ENCODE measurements around the gene TM2D1. TPM values are rescaled to one million over a fixed set of nuclear protein-coding genes. Genes with fewer than 3 reads are reported as not detected.
"Not testable (repeated sequence)": the region's sequence is repeated elsewhere in the genome, so short reads cannot be mapped to it uniquely, and the experiment has no call there.

Gene TM2D1
- total RNA-seq, 1 donor from 2014 or later: 47.8 TPM

DNA sequence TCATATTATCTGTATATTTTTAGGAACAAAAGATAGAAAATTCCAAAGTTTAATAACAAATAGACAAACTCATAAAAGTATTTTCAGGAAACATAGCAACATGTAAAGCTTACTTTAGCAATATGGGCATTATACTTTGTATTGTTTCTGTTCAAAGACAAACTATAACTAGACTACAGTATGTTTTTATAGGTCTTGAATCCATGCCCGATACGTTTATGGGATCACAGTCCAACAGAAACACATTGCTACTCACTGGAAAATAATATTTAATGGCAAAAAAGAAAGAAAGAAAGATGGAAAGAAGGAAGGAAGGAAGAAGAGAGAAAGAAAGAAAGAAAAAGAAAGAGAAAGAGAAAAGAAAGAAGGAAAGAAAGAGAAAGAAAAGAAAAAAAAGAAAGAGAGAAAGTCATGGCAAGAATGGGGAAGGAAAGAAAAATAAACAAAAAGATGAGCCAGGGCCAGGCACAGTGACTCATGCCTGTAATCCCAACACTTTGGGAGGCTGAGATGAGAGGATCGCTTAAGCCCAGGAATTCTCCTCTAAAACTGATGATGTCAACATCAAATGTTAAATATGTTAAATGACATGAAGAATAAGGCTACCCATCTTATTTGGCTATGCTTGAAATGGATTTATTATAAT, 32.7 kb downstream of the TM2D1 start:
- no peak for DNase-seq
- TF ChIP-seq, protein P1, sequence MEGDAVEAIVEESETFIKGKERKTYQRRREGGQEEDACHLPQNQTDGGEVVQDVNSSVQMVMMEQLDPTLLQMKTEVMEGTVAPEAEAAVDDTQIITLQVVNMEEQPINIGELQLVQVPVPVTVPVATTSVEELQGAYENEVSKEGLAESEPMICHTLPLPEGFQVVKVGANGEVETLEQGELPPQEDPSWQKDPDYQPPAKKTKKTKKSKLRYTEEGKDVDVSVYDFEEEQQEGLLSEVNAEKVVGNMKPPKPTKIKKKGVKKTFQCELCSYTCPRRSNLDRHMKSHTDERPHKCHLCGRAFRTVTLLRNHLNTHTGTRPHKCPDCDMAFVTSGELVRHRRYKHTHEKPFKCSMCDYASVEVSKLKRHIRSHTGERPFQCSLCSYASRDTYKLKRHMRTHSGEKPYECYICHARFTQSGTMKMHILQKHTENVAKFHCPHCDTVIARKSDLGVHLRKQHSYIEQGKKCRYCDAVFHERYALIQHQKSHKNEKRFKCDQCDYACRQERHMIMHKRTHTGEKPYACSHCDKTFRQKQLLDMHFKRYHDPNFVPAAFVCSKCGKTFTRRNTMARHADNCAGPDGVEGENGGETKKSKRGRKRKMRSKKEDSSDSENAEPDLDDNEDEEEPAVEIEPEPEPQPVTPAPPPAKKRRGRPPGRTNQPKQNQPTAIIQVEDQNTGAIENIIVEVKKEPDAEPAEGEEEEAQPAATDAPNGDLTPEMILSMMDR (IDR thresholded peaks at IDR 0.05): no peak
- H3K36me3 ChIP-seq: peaks cover 24% of the 10 kb centered on the region
- intact Hi-C loops (cut with DNase I): no loop called here
- no peak for ATAC-seq
- H3K27ac ChIP-seq: no peak overlapping the region
- no peaks in the 10 kb centered on the region for H3K9me3 ChIP-seq
- H3K4me1 ChIP-seq: no peaks in the 10 kb centered on the region
- no peak overlapping the region for H3K4me3 ChIP-seq
- H3K27me3 ChIP-seq (ENCODE audit: low read depth): no peaks in the 10 kb centered on the region

DNA sequence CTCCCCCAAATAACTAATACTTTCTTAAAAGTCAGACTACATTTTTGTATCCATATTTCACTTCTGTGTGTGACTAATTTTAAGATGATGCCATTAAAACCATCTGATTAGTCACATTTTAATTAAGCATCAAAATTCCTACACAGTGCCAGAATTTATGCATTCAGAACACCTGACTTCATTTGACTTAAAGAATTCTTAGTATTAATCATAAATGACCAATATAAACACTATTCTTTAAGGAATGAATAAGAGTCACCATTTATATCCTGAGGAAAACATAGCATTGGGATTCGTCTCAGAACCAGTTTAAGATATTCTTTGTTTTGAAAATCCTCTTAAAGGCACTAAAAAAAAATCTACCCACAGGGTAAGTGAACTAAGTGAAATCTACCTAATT, 37.0 kb downstream of the TM2D1 start:
- H3K27ac ChIP-seq: no peak overlapping the region
- no peak overlapping the region for H3K4me3 ChIP-seq
- H3K27me3 ChIP-seq (ENCODE audit: low read depth): no peaks in the 10 kb centered on the region
- DNase-seq (no peak), ATAC-seq (no peak)
- TF ChIP-seq, protein P1 (IDR thresholded peaks at IDR 0.05): no peak
- peaks cover 29% of the 10 kb centered on the region for H3K36me3 ChIP-seq
- H3K4me1 ChIP-seq: no peaks in the 10 kb centered on the region
- H3K9me3 ChIP-seq: no peaks in the 10 kb centered on the region
- intact Hi-C loops (cut with DNase I): no loop called here

DNA sequence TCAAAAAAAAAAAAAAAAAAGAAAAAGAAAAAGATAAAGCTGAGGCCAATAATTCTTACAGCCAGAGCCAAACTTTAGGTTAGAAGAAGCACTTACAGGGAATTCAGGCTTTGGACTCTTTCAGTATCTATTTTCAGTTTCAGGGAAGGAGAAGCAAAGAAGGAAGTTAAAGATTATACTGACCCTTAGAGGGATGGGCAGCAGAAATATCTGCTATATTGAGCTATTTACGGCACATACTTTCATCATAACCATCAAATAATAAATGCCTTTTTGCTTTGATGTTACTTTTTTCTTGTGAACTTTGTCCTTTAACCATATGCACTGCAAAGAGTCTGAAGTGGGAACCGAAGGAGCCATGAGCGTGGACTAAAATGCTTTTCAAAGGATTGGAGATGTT, 42.0 kb downstream of the TM2D1 start:
- peaks cover 49% of the 10 kb centered on the region for H3K36me3 ChIP-seq
- intact Hi-C loops (cut with DNase I): no loop called here
- H3K9me3 ChIP-seq: no peaks in the 10 kb centered on the region
- DNase-seq (no peak), ATAC-seq (no peak)
- no peaks in the 10 kb centered on the region for H3K4me1 ChIP-seq
- TF ChIP-seq, protein P1 (IDR thresholded peaks at IDR 0.05): no peak
- H3K27me3 ChIP-seq (ENCODE audit: low read depth): no peaks in the 10 kb centered on the region
- H3K27ac ChIP-seq: no peak overlapping the region
- no peak overlapping the region for H3K4me3 ChIP-seq

DNA sequence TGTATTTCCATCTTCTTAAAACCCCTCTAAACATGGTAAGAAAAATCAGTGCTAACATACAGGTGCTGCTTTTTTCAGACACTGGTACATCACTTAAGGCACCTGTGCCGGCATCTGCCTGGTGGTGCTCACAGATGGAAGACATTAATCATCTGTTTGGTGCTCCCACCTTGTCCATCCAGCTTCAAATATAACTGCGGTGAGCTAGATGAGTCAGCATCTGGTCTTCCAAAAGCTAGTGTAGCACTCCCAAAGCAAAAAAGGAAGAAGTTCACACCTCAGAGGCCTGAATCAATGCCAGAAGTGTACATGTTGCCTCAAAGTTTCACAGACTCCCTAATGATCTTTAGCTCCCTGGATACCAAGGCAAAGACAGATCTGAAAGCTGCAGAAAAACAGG, 44.4 kb downstream of the TM2D1 start:
- intact Hi-C loops (cut with DNase I): no loop called here

DNA sequence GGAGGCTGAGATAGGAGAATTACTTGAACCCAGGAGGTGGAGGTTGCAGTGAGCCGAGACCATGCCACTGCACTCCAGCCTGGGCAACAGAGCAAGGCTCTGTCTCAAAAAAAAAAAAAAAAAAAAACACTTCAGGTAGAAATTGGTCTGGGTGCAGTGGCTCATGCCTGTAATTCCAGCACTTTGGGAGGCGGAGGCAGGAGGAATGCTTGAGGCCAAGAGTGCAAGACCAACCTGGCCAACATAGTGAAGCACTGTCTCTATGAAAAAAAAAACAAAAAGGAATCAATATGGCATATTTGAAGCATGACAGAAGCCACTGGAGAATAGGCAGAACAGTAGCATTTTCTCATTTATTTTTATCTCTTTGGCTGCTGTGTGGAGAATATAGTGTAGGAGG, 48.1 kb downstream of the TM2D1 start:
- H3K27ac ChIP-seq; H3K4me3 ChIP-seq; H3K9me3 ChIP-seq; H3K27me3 ChIP-seq (ENCODE audit: low read depth); ATAC-seq; DNase-seq; H3K4me1 ChIP-seq; intact Hi-C loops (cut with DNase I): not testable (repeated sequence)
- H3K36me3 ChIP-seq: peaks cover 11% of the 10 kb centered on the region

More for the DNA sequence above, 44.4 kb downstream of the TM2D1 start:
- Histone ChIP-seq H3K4me3 (no peak overlapping the region), H3K4me1 (no peaks in the 10 kb centered on the region), H3K36me3 (peaks cover 33% of the 10 kb centered on the region), H3K27ac (no peak overlapping the region), H3K27me3 (ENCODE audit: low read depth) (no peaks in the 10 kb centered on the region), H3K9me3 (no peaks in the 10 kb centered on the region)
- ATAC-seq (no peak), DNase-seq (no peak)
- TF ChIP-seq, protein P1 (IDR thresholded peaks at IDR 0.05): no peak

DNA sequence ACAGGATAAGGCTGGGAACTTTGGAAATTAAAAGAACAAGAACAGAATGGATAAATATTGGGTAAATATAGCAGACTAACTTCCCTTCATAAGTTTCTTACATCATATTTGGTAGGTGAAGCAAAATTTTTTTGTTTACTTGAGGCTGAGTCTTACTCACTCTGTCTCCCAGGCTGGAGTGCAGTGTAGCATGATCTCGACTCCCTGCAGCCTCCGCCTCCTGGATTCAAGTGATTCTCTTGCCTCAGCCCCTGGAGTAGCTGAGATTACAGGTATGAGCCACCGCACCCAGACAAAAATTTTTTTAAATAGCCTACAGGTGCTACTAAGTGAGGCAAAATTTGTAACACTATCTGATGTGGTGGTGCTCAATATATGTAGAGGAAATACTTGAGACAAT, 50.7 kb downstream of the TM2D1 start:
- Histone ChIP-seq H3K36me3 (no peaks in the 10 kb centered on the region), H3K27me3 (ENCODE audit: low read depth) (no peaks in the 10 kb centered on the region), H3K9me3 (no peaks in the 10 kb centered on the region), H3K27ac (no peak overlapping the region), H3K4me1 (no peaks in the 10 kb centered on the region), H3K4me3 (no peak overlapping the region)
- TF ChIP-seq, protein P1 (IDR thresholded peaks at IDR 0.05): no peak
- intact Hi-C loops (cut with DNase I): no loop called here
- DNase-seq: no peak
- peak; percentile 76 to 86 for ATAC-seq

All from lower lobe of right lung (tissue), 2 donors.